Parathyroid adenoma (tissue), 2 donors: ENCODE measurements around the gene ZFPL1.
A peak's percentile ranks its signal among the peaks of the same experiment; 100 is the strongest.

Experiments
- H2AFZ ChIP-seq: fragments of 300-600 bp; sonication (generic); one replicate; pipeline ENCODE4 v1.7.0; 2017; ENCODE audit warnings: antibody characterized with exemption, mild to moderate bottlenecking
- H3K27ac ChIP-seq: fragments of 300-600 bp; sonication (generic); one replicate; pipeline ENCODE4 v1.7.0; 2017
- H3K27me3 ChIP-seq: fragments of 300-600 bp; sonication (generic); one replicate; pipeline ENCODE4 v1.7.0; 2017; ENCODE audit warnings: low read length; ENCODE audit not compliant: control insufficient read depth, insufficient read depth
- H3K36me3 ChIP-seq: fragments of 300-600 bp; sonication (generic); one replicate; pipeline ENCODE4 v1.7.0; 2017; ENCODE audit warnings: low read length; ENCODE audit not compliant: control insufficient read depth, insufficient read depth
- H3K4me1 ChIP-seq: fragments of 300-600 bp; sonication (generic); one replicate; pipeline ENCODE4 v1.7.0; 2017; ENCODE audit warnings: control low read depth
- H3K4me2 ChIP-seq: fragments of 300-600 bp; sonication (generic); one replicate; pipeline ENCODE4 v1.7.0; 2017; ENCODE audit warnings: low read length
- H3K4me3 ChIP-seq: fragments of 300-600 bp; sonication (generic); one replicate; pipeline ENCODE4 v1.7.0; 2017; ENCODE audit warnings: low read depth, low read length
- H3K79me2 ChIP-seq: fragments of 300-600 bp; sonication (generic); one replicate; pipeline ENCODE4 v1.7.0; 2017; ENCODE audit warnings: control low read depth
- H3K9ac ChIP-seq: fragments of 300-600 bp; sonication (generic); one replicate; pipeline ENCODE4 v1.7.0; 2017; ENCODE audit warnings: mild to moderate bottlenecking
- H3K9me3 ChIP-seq: fragments of 300-600 bp; sonication (generic); one replicate; pipeline ENCODE4 v1.7.0; 2017; ENCODE audit warnings: low read length; ENCODE audit not compliant: control insufficient read depth
- TF ChIP-seq, protein P1 (sequence below): fragments of 300-600 bp; sonication (generic); IDR thresholded peaks from one replicate; pipeline ENCODE4 v1.7.0; 2017; ENCODE audit warnings: antibody characterized with exemption, mild to moderate bottlenecking
- donor health status: primary hyperparathyroidism.

Gene ZFPL1

DNA sequence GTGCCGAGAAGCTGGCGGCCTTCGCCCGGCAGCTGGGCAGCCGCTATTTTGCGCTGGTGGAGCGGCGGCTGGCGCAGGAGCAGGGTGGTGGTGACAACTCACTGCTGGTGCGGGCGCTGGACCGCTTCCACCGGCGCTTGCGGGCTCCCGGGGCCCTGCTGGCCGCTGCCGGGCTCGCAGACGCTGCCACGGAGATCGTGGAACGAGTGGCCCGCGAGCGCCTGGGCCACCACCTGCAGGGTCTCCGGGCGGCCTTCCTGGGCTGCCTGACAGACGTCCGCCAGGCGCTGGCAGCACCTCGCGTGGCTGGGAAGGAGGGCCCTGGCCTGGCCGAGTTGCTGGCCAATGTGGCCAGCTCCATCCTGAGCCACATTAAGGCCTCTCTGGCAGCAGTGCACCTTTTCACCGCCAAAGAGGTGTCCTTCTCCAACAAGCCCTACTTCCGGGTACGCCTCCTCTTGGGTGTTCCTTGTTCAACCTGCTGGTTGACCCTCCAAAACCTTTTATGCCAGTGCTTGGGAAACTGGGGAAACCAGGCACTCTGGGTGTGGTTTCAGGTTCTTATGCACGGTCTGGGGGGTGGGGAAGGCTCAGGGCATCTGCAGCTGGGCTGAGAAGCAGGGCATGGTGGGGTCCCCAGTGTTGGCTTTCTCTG, 24.6 kb downstream of the ZFPL1 start:
- Histone ChIP-seq H3K4me3 (no peak overlapping the region), H3K4me1 (peaks cover 6% of the 10 kb centered on the region), H3K27ac (no peak overlapping the region)

DNA sequence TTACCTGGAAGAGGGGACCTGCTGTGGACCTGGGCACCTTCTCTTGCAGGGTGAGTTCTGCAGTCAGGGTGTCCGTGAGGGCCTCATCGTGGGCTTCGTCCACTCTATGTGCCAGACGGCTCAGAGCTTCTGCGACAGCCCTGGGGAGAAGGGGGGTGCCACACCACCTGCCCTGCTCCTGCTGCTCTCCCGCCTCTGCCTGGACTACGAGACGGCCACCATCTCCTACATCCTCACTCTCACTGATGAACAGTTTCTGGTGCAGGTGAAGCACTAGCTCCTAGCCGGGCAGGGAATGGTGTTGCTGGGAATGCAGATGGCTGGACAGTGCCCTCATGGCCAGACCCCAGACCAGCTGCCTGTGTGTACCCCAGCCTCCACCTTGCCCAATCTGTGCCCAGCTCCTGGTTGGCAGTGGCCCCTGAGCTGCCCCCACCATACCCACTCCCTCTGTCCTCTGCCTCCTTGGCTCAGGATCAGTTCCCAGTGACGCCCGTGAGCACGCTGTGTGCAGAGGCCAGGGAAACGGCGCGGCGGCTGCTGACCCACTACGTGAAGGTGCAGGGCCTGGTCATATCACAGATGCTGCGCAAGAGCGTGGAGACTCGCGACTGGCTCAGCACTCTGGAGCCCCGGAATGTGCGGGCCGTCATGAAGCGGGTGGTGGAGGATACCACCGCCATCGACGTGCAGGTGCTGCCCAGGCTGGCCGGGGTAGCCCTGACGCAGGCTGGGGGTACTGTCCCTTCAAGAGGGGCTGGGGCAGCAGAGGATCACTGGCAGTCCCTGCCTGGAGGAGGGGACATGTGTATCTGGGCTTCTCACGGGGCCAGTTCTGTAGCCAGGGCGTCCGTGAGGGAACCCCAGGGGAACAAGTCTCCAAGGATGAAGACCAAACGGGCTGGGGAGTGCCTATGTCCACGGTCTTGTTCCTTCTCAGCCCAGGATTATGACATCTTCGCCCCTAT, 25.5 kb downstream of the ZFPL1 start:
- peaks cover 2% of the 10 kb centered on the region for H3K79me2 ChIP-seq
- H3K4me3 ChIP-seq, result no peak overlapping the region
- H3K9ac ChIP-seq, result no peak overlapping the region
- H3K27me3 ChIP-seq, result no peaks in the 10 kb centered on the region
- no peak overlapping the region for H2AFZ ChIP-seq
- no peak overlapping the region for H3K27ac ChIP-seq
- peaks cover 2% of the 10 kb centered on the region for H3K4me1 ChIP-seq
- H3K4me2 ChIP-seq, result no peak overlapping the region
- no peaks in the 10 kb centered on the region for H3K36me3 ChIP-seq
- no peaks in the 10 kb centered on the region for H3K9me3 ChIP-seq
- TF ChIP-seq, protein P1, sequence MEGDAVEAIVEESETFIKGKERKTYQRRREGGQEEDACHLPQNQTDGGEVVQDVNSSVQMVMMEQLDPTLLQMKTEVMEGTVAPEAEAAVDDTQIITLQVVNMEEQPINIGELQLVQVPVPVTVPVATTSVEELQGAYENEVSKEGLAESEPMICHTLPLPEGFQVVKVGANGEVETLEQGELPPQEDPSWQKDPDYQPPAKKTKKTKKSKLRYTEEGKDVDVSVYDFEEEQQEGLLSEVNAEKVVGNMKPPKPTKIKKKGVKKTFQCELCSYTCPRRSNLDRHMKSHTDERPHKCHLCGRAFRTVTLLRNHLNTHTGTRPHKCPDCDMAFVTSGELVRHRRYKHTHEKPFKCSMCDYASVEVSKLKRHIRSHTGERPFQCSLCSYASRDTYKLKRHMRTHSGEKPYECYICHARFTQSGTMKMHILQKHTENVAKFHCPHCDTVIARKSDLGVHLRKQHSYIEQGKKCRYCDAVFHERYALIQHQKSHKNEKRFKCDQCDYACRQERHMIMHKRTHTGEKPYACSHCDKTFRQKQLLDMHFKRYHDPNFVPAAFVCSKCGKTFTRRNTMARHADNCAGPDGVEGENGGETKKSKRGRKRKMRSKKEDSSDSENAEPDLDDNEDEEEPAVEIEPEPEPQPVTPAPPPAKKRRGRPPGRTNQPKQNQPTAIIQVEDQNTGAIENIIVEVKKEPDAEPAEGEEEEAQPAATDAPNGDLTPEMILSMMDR, result no peak

More for the DNA sequence above, 24.6 kb downstream of the ZFPL1 start:
- TF ChIP-seq, protein P1, result no peak
- Histone ChIP-seq H2AFZ (no peak overlapping the region), H3K9ac (no peak overlapping the region), H3K9me3 (no peaks in the 10 kb centered on the region), H3K79me2 (no peaks in the 10 kb centered on the region), H3K27me3 (no peaks in the 10 kb centered on the region), H3K4me2 (no peak overlapping the region), H3K36me3 (no peaks in the 10 kb centered on the region)

DNA sequence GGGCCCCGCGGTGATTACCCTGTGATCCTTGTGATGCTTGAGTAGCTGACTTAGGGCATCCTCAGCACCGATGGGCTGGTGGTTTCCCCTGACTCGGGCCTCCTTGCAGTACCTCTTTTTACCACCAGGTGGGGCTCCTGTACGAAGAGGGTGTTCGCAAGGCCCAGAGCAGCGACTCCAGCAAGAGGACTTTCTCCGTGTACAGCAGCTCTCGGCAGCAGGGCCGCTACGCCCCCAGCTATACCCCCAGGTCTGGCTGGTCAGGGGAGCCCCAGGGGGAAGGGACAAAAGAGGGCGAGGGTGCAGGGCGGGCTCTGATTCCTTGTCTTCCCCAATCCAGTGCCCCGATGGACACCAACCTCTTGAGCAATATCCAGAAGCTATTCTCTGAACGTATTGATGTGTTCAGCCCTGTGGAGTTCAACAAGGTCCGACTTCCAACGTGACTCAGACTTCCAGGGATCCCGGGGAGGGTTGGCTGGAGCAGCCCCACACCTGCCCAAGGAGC, 26.4 kb downstream of the ZFPL1 start:
- peaks cover 2% of the 10 kb centered on the region for H3K79me2 ChIP-seq
- H3K9me3 ChIP-seq, result no peaks in the 10 kb centered on the region
- no peak overlapping the region for H3K9ac ChIP-seq
- H3K27ac ChIP-seq, result peak overlapping the region; percentile 29
- no peaks in the 10 kb centered on the region for H3K27me3 ChIP-seq
- TF ChIP-seq, protein P1, result peak; percentile 93
- H2AFZ ChIP-seq, result peak overlapping the region; percentile 62
- H3K4me2 ChIP-seq, result no peak overlapping the region
- H3K36me3 ChIP-seq, result no peaks in the 10 kb centered on the region
- no peaks in the 10 kb centered on the region for H3K4me1 ChIP-seq
- H3K4me3 ChIP-seq, result peak overlapping the region; percentile 5

DNA sequence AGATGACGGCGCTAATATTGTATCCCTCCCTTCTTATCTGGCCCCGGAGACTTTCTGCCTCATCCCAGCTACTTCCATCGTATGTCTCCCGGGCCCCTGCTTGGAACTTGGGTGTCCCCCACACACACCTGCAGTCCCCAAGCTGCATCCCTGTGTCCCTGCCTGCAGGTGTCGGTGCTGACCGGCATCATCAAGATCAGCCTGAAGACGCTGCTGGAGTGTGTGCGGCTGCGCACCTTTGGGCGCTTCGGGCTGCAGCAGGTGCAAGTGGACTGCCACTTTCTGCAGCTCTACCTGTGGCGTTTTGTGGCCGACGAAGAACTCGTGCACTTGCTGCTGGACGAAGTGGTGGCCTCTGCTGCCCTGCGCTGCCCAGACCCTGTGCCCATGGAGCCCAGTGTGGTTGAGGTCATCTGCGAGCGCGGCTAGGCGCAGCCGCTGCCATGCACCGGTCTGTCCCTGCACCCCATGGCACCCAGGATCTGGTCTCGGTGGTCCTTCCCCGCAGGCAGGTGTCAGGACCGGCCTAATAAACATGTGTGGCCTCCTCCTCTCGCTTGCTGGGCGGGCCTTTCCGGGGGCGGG, 27.2 kb downstream of the ZFPL1 start:
- Histone ChIP-seq H3K4me2 (peak overlapping the region; percentile 84), H3K27me3 (no peaks in the 10 kb centered on the region), H3K9me3 (no peaks in the 10 kb centered on the region), H3K27ac (no peak overlapping the region), H3K9ac (no peak overlapping the region), H2AFZ (no peak overlapping the region), H3K36me3 (no peaks in the 10 kb centered on the region), H3K79me2 (peaks cover 2% of the 10 kb centered on the region), H3K4me1 (no peaks in the 10 kb centered on the region), H3K4me3 (no peak overlapping the region)
- TF ChIP-seq, protein P1, result no peak
